Neuron (in vitro differentiated cells): ENCODE data around the gene GAR1.
"Not testable (repeated sequence)": the region's sequence is repeated elsewhere in the genome, so short reads cannot be mapped to it uniquely, and the experiment has no call there.

ENCODE experiments used
- H2AFZ ChIP-seq: one replicate; pipeline ENCODE4 v1.6.1; 2013; ENCODE audit warnings: low read depth, mild to moderate bottlenecking, inconsistent platforms, low read length, moderate library complexity
- H3K27me3 ChIP-seq: one replicate; pipeline ENCODE4 v1.6.1; 2013; ENCODE audit warnings: low read length; ENCODE audit not compliant: insufficient read depth
- H3K36me3 ChIP-seq: one replicate; pipeline ENCODE4 v1.6.1; 2013; ENCODE audit warnings: low read length; ENCODE audit not compliant: insufficient read depth
- H3K4me1 ChIP-seq: one replicate; pipeline ENCODE4 v1.6.1; 2013; ENCODE audit warnings: low read length; ENCODE audit not compliant: insufficient read depth
- H3K4me3 ChIP-seq: 2 replicates; pipeline ENCODE4 v1.5.1; 2013; ENCODE audit warnings: mild to moderate bottlenecking, low read length, moderate library complexity
- H3K9me3 ChIP-seq: one replicate; pipeline ENCODE4 v1.6.1; 2013; ENCODE audit warnings: low read length

The GAR1 gene

DNA sequence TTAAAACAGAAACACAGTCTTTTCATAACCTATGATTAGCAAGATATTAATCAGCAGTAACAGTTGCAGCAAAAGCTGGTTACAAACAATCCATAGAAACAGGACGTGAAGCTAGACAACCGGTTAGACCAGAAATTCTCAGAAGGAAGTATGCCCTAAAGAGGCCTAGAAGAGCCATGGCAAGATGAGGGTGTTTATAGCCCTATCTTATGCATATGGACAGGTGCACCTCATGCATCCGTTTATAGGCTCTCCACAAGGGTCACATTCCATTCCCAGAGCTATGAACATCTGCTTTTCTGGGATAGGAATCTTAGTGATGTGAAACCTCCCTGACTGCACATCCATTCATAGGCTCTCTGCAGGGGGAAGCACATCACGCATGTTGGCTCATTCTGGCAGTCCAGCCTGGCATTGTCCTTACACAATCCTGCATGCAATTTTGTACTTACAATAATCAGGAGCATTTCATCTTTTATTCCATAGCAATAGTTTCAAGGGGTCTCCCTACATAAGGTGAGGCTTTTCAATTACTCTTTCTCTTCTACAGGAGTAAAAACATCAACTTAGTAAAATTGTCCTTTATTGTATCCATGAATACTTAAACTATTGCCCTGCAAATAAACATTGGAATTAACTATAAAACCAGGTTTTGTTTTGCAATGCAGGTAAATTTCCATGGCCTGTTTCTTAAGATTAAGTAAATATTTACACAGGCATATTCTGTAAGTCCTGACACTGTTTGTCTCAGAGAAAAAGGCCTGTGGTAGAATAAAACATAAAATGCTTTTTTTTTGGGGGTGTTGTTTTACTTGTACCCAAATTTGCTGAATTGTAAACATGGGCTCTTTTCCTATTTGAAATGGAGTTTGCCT, 44.1 kb downstream of the GAR1 start:
- H3K4me1 ChIP-seq, H3K36me3 ChIP-seq, H3K4me3 ChIP-seq, H3K9me3 ChIP-seq, H3K27me3 ChIP-seq, H2AFZ ChIP-seq: not testable (repeated sequence)

DNA sequence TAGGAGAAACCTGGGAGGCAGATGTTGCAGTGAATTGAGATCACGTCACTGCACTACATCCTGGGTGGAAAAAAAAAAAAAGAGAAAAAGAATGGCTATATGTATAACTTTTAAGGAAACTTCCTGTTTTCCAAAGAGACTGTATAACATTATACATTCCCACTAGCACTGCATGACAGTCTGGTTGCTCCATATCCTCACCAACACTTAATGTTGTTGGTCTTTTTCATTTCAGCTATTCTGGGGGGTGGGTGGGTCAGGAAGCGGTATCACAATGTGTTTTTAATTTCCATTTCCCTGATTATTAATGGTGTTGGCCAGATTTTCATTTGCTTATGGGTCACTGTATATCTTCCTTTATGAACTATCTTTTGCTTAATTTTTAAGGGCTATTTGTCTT, 45.7 kb downstream of the GAR1 start:
- H3K9me3 ChIP-seq: no peaks in the 10 kb centered on the region
- H3K36me3 ChIP-seq: no peaks in the 10 kb centered on the region
- peaks cover 2% of the 10 kb centered on the region for H3K4me1 ChIP-seq
- H3K4me3 ChIP-seq: no peak overlapping the region
- H3K27me3 ChIP-seq: no peaks in the 10 kb centered on the region
- no peak overlapping the region for H2AFZ ChIP-seq

- Histone ChIP-seq H2AFZ (no peak overlapping the region), H3K4me3 (no peak overlapping the region), H3K9me3 (no peaks in the 10 kb centered on the region), H3K27me3 (no peaks in the 10 kb centered on the region), H3K36me3 (no peaks in the 10 kb centered on the region), H3K4me1 (peaks cover 2% of the 10 kb centered on the region)
Measured at GRCh38 chr4:109861916-109862511, 46.5 kb downstream of the GAR1 start.

DNA sequence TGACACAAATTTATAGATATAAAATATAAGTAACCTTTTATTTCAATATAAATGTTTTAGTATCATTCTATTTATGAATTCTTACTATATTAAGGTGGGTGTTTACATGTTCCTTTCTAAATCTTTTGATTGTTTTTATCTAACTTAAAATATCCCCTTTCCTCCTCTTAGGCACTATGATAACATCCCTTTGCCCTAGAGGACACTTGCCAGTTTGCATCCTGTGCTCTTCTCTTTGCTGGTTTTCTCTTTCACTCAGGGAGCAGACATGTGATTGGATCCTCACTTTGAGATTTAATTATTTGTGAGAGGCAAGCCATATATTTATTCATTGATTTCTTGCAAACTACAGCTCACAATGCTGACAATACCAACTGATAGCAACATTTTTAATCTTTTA, 48.6 kb downstream of the GAR1 start:
- Histone ChIP-seq H3K9me3 (no peaks in the 10 kb centered on the region), H3K4me3 (no peak overlapping the region), H3K36me3 (no peaks in the 10 kb centered on the region), H2AFZ (no peak overlapping the region), H3K4me1 (peaks cover 2% of the 10 kb centered on the region), H3K27me3 (no peaks in the 10 kb centered on the region)

GRCh38 chr4:109870061-109870460, 54.5 kb downstream of the GAR1 start:
- no peaks in the 10 kb centered on the region for H3K4me1 ChIP-seq
- no peak overlapping the region for H3K4me3 ChIP-seq
- no peaks in the 10 kb centered on the region for H3K9me3 ChIP-seq
- H3K27me3 ChIP-seq: no peaks in the 10 kb centered on the region
- no peak overlapping the region for H2AFZ ChIP-seq
- no peaks in the 10 kb centered on the region for H3K36me3 ChIP-seq

DNA sequence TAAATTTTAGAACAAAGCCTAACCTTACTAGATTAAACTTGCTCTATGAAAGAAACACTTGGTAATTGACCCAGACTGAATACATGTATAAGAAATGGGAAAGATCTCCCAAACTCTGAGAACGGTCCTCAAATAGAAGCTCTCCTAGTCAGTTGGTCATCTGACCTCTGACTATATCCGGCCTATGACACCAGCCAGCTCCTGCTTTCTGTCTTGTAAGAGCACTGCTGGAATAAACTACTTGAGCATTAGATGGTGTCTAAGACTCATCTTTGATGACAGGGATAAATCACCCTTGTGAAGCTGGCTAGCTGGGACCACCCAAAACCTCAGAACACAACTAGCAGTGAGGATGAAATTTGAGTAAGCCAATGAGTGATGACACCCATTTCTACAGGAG, 56.5 kb downstream of the GAR1 start:
- H3K4me1 ChIP-seq: no peaks in the 10 kb centered on the region
- H3K36me3 ChIP-seq: no peaks in the 10 kb centered on the region
- no peak overlapping the region for H3K4me3 ChIP-seq
- no peaks in the 10 kb centered on the region for H3K9me3 ChIP-seq
- H2AFZ ChIP-seq: no peak overlapping the region
- no peaks in the 10 kb centered on the region for H3K27me3 ChIP-seq

- Histone ChIP-seq H3K9me3 (no peaks in the 10 kb centered on the region), H3K4me3 (no peak overlapping the region), H3K36me3 (no peaks in the 10 kb centered on the region), H2AFZ (no peak overlapping the region), H3K4me1 (no peaks in the 10 kb centered on the region), H3K27me3 (no peaks in the 10 kb centered on the region)
Measured at GRCh38 chr4:109872950-109873656, 57.5 kb downstream of the GAR1 start.

DNA sequence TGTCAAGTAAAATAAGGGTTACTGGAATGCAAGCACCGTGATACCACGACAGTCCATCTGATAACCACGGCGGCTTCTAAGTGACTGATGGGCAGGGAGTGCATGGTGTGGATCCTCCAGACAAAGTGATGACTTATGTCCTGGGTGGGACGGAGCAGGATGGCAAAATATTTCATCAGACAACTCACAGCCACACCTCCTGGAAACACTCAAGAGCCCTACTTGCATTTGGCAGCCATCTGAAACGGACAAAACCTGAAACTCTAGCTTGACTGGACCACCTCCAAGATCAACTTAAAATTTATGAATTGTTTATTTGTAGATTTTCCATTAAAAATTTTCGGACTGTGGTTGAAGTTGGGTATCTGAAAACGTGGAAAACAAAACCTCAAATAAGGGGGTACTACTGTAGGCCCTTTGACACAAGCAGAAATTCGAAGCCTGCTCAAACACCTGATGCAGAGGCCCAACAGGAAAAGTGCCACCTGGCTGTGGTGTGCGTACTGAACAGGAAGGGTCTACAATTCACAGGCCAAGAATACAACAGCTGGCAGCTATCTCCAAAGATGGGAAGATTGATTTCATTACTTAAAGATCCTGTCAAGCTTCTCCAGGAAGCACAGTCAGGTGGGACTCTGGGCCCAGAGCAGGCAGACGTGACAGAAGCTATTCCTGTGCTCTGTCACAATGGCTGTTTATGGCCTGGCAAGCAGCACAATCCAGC, 58.4 kb downstream of the GAR1 start:
- no peak overlapping the region for H3K4me3 ChIP-seq
- H3K4me1 ChIP-seq: no peaks in the 10 kb centered on the region
- H2AFZ ChIP-seq: no peak overlapping the region
- H3K27me3 ChIP-seq: no peaks in the 10 kb centered on the region
- H3K36me3 ChIP-seq: no peaks in the 10 kb centered on the region
- H3K9me3 ChIP-seq: no peaks in the 10 kb centered on the region
